HuH-7 (cell line): Measurements from ENCODE around the gene PRDM4.

Source experiments
- DNase-seq: peaks from one replicate; pipeline ENCODE4 v3.0.0; 2011; ENCODE audit warnings: low spot score

The PRDM4 gene

GRCh38 chr12:107760809-107761501 lies at the start of gene PRDM4:
Gene PRDM4, minus strand, starts transcription at chr12:107761137. Its CDS starts 622 bp downstream, at chr12:107760515.
- peak; percentile 97 for DNase-seq

- DNase-seq = no peak
Measured at GRCh38 chr12:107807471-107808150, 46.7 kb upstream of the PRDM4 start.

DNA sequence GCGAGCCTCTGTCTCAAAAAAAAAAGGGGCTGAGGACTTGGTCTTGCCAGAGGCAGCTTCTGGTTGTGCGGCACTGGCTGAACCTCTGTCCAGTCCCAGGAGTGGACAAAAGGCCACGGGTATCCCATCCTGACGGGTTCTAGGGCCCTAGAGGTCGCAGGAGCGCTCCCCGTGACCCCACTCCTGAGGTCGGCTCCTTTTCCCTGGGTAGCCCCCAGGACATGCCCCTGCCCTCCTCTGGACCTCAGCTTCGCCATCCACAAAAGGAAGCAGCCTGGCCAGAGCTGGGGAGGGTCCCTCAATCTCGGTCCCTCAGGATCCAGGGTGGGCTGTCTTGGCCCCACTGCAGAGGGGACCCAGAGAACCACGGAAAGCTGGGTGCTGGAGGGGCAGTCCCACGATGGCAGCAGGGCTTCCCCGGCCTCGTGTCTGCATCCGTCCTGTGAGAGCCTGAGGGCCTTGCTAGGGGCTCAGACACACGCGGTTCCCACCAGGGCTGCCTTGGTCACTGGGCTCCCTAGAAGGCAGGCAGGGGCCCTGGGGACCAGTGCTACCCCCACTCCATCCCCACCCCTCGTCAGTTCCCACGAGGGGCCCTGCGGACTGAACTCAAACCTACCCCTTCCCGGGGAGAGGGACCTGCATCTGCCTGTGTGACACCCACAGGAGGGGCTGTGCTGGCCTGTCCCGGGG lies 44.7 kb upstream of the PRDM4 start:
- DNase-seq = no peak

GRCh38 chr12:107803092-107803491 lies 42.2 kb upstream of the PRDM4 start:
- DNase-seq = no peak

- no peak for DNase-seq
Measured at GRCh38 chr12:107801150-107801549, 40.2 kb upstream of the PRDM4 start.

DNA sequence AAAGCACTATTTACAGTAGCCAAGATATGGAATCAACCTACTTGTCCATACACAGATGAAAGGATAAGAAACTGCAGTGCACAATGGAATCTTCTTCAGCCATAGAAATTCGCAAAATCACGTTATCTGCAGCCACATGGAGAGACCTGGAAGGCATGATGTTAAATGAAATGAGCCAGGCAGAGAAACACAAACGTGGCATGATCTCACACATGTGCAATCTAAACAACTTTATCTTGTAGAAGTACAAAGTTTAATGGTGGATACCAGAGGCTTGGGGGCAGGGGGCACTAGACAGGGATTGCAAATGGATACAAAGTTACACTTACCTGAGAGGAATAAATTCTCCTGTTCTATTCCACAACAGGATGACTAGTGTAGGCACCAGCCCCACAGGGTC lies 37.6 kb upstream of the PRDM4 start:
- no peak for DNase-seq

- no peak for DNase-seq
Measured at GRCh38 chr12:107794451-107794850, 33.5 kb upstream of the PRDM4 start.

DNA sequence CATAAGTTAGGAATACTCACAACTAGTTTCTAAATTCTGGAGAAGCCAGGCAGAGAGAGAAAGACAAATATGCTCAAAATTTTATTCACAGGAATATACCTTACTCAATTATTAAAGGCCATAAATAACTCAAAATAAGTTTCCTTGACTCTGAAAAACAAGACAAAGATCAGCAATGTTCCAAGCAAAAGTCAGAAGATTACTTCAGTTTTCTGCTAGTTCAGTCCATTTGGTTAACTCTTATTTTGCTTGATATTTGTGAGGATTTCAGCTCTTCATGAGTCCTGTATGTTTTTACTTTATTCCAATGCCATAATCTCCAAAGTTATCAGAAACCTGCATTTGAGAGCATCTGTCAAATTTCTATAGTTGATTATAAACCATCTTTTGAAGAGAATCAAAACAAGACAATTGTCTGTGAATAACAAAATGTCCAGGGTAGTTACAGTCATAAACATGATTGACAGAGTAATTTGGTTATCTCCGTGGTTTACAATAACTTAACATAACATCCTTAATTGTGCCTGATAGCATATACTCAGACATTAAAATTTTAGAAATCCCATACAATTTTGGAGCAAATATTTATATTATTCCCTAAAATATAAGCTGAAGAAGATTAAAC lies 30.6 kb upstream of the PRDM4 start:
- no peak for DNase-seq

DNA sequence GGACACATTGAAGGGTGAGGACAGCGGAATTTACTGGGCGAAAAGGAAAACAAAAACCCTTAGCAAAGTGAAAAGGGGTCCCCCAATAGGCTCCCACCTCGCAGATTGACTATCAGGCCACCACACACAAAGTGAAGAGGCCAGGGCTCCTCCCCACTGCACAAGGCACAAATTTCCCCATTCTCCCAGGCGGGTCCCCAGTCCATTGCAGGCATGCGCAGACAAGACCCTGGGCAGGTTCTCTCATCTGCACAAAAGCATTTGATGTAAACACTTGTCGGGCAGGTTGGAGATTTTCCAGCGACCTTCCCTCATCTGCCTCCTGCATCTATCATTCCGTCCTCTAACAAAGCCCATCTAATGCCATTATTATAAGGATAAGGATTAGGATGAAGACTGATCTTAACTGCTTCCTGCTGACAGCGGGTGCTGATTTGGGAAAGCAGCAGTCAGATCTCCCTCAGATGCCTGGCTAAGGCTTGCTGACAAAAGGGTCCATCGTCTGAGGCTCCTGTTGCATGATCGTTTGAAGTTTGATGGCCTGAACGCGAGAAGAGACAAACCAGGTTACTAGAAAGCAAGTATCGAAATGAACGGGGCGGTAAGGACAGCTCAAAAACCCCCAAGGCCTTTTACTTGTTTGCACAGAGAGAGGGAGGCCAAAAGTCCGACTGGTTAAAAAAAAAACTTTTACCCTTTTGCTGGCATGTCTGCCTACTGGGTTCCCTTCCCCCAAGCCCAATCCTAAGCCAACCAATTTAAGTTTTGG lies 27.9 kb upstream of the PRDM4 start:
- DNase-seq = no peak

DNA sequence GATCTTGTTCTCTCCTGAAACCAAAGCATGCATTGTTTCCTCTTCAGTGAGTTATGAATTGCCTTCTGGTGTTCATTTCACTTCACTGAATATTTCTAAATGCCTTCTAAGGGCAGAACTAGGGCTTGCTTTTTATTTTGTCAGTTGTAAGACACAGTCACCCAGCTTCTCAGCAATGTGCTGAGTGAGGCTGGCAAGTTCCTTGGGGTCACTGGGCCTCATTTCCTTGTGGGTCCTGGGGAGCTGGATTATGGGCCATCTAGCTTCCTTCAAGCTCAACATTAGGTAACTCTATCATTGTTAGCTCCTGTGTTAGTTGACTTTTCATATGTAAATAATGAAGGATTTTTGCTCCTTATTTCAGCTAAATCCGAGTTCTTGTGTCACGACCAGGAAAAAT lies 27.3 kb upstream of the PRDM4 start:
- DNase-seq = no peak

DNA sequence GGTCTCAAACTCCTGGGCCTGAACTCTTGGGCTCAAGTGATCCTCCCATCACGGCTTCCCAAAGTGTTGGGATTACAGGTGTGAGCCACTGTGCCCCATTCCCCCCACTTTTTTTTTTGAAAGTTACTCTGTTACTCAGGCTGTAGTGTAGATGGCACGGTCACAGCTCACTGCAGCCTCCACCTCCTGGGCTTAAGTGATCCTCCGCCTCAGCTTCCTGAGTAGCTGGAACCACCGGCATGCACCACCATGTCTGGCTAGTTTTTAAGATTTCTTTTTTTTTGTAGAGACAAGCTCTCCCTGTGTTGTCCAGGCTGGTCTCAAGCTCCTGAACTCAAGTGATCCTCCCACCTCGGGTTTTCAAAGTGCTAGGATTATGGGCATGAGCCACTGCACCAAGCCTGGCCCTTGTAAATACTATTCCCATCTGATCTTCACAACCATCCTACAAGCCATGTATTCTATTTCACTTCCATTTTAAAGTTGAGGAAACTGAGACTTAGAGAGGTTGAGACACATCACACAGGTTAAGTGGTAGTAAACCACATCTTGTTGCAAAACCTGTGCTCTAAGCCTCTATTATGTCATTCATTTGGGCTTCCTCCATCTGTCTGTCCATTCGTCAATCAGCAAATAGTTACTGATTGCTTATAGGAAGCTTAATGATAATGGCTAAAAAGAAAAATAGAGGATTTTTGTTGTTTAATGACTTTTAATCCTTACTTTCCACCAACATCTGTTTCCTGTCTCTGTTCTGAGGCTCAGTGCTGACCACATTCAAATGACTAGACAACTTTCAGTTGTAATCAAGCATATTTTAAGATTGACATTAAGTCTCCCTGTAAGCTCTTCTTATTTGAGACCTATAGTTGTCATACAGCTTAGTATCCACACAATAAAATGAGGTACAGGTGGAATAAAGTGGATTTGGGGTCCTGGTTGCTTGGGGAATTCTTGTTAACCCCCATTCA lies 22.8 kb upstream of the PRDM4 start:
- DNase-seq = no peak

- no peak for DNase-seq
Measured at GRCh38 chr12:107782067-107782466, 21.1 kb upstream of the PRDM4 start.

DNA sequence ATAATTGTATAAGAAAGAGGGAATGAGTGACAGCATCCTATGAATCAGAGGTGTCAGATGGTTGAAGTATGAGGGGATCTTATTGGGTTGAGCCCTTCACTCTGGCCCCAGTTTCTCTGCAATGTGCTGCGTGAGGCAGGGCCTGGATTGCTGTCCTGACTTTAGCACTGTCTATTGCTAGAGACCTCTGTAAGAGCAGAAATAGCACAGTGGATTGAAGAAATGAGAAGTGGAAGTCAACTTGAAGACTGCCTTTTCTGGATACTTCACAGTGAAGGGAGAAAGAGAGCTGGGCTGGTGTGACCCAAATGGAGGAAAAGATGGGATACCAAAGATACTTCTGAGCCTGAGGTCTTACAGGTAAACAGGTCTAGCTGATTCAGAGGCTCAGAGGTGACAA lies 19.4 kb upstream of the PRDM4 start:
- no peak for DNase-seq

DNA sequence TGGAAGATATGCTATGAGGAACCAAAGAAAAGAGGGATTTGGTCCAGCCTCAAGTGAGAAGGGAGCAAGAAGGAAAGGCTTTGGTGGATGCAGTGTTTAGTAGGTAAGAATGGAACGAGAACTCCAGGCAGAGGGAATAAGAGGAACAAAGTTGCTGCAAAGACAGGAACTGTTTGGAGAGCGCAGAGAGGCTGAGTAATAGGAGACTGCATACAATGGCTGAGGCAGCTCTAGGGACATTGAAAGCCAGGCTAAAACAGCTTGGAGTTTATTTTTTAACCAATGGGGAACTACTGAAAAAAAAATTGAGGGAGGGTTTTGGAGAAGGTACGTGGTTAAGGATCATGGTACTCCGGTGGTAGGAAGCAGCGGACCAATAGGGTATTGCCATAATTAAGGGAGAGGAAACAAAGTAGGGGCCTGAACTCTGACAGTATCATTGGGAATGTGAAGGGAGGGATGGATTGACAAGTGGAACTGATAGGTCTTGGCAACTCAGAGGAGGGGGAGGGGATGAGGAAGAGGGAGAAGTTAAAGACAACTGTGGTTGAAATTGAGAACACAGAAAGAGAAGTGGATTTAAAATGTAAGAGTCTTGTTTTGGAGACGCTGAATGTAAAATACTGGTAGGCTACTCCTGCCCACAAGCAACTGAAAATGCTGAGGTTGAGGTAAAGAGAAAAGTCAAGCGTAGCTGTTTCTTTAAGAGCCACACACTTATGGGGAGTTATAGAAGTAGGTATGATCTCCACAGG lies 18.3 kb upstream of the PRDM4 start:
- no peak for DNase-seq

DNA sequence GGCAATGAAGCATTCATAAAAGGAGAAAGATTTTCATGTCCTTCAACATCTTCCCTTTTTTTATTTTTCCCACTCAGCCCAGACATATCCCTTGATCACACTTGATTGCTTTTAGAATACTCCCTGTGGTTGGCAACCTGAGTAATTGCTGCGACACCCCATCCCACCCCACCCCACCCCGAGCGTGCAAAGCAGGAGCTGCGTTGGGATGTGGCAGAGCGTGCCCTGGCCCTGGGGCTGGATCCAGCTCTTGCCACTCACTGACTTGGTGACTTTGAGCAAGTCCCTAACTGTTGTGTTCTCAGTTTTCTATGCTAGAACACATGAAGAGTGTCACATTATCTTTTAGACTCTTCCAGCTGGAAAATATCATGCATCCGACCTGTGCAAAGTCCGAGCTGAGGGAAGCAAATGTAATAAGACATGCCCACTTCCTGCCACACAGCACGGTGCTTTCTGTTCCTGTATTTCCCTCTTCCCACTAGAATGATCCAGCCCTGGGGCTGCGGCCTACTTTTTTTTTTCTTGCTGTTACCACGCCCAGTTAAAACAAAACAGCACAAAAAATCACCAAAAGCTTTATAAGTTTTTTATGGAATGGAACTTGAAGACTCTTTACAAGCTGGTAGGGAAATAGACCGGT lies 17.6 kb upstream of the PRDM4 start:
- DNase-seq = no peak

- no peak for DNase-seq
Measured at GRCh38 chr12:107776171-107776570, 15.2 kb upstream of the PRDM4 start.

- no peak for DNase-seq
Measured at GRCh38 chr12:107775093-107775721, 14.3 kb upstream of the PRDM4 start.

- DNase-seq = no peak
Measured at GRCh38 chr12:107774349-107775029, 13.6 kb upstream of the PRDM4 start, which contains the start of gene ASCL4. Gene ASCL4, plus strand, starts transcription at chr12:107774704. Its CDS starts 515 bp downstream, at chr12:107775219.
